ENCODE measurements around the gene TOMT.

Gene TOMT

DNA sequence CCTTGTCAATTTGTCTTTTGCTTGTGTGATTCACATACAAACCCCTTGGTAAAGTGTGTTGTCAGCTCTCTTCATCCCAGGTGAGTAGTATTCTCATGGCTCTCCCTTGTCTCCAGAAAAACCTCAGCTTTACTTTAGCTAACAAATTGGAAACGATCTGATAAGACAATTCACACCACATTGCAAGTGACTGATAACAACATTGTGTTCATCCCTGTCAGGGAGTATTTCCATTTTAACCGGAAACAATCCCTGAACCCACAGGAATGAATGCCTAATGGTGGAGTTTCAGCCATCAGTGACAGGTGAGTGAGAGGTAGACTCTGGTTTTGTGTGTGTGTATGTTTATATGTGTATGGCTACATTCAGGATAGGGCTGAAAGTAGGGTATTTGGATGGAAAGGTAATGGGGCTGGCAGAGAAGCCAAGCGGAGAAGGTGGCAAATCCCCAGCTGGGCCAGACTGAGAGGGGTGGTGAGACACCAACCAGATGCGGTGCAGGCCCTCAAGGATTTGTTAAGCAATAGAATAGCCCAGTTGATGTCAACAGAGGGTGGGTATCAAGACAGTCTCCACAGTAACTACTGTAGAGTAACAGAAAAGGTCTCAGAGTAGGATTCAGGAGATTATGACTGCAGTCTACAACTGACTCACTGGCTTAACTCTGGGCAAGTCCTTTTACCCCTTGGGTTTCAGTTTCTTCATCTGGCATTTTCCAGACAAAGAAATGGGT lies 17.5 kb upstream of the TOMT start:
- DNase-seq = no peak

DNA sequence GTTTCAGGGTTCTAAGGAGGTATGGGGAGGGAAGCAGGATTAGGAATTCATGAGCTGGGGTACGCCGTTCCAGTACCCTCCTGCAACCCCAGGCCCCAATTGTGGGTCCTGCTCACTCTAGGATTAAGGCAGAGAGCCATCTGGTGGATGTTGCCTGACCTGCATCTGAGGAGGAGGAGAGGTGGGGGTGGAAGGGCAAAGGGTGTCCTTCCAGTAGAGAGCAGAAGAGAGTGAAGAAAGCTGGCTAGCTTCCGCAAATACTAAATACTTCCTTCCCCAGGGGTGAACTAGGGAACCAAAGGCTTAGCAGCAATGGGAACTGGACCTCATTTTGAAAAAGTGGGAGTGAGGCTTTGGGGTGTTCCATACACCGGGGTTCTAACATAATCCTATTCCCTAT lies 14.4 kb upstream of the TOMT start:
- peak; percentile 76 for DNase-seq

DNA sequence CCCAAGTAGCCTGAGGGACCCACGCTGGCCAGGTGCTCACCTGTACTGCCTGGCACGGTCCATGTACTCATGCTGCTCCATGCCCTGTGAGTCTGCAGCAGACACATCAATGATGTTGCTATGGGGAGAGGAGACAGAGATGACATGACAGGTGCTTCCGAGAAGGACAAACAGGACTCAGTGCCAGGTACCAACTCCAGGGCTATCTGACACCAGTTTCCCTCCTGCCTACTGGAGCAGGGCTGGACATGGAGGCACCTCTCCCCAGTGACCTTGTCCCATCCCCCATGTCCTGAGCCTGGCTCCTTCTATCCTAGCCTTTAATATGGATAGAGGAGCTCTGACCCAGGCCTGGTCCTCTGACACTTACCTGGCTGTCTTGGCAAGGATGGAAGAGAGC lies 7.0 kb upstream of the TOMT start:
- no peak for DNase-seq

DNA sequence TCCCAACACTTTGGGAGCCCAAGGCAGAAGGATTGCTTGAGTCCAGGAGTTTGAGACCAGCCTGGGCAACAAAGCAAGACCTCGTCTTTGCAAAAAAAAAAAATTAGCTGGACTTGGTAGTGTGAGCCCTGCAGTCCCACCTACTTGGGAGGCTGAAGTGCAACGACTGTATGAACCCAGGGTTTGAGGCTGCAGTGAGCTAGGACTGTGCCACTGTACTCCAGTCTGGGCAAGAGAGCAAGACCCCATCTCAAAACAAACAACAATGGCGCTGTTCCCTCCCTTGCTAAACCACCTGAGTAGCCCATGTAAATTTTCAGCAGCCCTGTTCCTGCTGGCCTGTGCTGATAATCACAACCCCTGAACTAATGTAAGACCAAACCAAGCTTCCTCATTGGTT lies 5.7 kb upstream of the TOMT start:
- no peak for DNase-seq

DNA sequence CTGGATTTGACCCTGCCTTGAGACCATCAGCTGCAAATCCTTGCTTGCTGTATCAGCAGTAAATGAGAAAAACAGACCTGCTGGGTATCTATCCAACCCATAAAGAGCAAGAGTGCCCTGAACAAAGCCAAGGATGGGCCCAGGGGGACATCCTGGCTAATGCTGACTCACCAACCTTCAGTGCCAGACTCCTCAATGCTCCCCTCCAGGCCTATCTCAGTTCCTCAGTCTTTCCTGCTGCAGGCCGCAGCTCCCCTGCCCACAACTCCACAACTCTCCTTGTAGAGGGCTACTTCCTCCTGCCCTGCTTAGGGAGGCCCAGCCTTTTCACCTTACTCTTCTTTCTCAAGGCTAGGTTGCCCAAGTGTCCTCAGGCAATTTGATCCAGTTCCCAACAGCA lies 5.3 kb upstream of the TOMT start:
- no peak for DNase-seq

DNA sequence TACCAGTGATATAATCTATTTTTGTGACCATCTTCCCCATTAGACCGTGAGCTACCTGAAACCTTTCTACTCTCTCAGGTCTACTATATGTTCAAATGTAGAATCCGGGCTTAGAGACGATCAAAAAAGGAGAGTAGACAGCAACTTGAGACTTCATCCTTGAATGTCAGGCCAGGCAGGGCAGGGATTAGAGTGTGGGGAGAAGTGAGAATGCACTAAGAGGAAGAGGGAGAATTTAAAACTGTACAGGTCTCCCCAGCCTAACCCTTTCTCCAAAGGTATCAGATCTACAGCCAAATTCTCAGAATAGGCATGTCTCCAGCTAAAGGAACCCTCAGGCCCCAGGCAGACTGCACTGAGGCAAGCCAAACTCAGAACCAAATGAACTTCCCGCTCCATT lies 3.6 kb upstream of the TOMT start:
- no peak for DNase-seq

DNA sequence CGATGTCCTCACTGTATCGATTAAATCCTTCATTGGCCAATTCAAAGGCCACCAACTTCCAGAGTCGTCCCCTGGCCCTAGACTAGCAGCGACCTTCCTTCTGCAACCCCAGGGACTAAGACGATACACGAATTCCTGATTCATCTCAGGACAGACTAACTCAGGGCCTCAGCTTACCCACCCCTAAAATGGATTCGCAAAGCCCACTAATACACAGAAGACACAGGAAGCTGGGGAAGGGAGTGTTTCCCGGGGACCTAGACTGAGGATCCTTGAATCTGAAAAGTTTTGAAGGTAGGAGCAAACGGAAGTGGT lies 3.1 kb upstream of the TOMT start:
- DNase-seq = no peak

DNA sequence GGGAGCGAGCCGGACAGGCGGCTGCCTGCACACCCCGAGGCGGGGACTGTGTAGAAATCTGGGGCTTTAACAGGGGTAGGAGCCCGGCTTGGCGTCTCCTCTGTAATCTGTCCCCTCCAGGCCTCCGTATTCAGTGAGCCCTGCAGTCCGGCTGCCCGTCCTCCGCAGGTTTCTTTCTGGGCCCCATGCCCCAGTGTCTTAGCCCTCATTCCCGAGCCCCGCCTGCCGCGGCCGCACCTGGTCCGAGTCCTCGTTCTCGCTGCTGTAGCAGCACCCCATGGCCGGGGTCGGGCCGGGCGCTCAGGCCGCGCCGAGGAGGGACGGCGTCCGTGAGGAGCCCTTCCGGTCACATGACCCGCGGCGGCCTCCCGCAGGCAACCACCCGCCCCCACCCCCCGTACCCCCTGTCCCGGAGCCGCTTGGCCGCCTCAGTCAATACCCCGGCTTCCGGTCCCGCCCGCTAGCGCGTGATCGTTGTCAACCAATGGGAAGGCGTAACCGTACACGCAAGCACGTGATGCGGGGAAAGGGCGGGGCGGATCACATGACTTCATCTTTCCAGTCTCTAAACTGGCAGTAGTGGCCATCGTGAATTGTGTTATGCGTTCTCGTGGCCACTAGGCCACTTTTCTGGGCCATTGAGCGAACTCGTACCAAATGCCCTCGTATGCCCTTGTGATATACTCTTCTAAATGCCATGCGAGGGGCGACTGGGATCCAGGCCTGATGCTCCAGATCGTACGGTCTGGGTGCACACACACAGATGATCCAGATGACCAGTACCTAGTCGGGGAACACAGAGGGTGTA lies 2.6 kb upstream of the TOMT start, which contains the start of gene LAMTOR1:
TSS of gene LAMTOR1 (minus strand) at position 352 of the 808 bp plus-strand sequence. CDS start at position 279, 73 bp downstream.
- peak; percentile 98 for DNase-seq

DNA sequence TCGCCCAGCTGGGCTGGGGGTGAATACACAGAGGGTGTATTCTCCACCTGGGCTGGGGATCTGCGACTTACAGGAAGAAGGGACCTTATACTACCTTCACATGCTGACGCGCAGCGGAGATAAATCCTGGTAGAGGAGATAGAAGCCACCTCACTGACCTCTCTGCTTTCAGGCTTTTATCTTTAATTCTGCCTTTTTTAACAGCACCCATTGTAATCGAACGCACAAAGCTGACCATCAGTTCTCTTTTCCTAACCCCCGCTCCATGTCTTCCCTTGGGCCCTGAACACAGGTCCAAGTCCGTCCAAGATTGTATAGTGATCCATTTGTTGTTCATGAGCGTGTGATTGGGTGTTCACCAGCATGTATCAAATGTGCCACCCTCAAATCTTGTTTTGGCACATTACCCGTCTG lies 2.0 kb upstream of the TOMT start:
- no peak for DNase-seq

DNA sequence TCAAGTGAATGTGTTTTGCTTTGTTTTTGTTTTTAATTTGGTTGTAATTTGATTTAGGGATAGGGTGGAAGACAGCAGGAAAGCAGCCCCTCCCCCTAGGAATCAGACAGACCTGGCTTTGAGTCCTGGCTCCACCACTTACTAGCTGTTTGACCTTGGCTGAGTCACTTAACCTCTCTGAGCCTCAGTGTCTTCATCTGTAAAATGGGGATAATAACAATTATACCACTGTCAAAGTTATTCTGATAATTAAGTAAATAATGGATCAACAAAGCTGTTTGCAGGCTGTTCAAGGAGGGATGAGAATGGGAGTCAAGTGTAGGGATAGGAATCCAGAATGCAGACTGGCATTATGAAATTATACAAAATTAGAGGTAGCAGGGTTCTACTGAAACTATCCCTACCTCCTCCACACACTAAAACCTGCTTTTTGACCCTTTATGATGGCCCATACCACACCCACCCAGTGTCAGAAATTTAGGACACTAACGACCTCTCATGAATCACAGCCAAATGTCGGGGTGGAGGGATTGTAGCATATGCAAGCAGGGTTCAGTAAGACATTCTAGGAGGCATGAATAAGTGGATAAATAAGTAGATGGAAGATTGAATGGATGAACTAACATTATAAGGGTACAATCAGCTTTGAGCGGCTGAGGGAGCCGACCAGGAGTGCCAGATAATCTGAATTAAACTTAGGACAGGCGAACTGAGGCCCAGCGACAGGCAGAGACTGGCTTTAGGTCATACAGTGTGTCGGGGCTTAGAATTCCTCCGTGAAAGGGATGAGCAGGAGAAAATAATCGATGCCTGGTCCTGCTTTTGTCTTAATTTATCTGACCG lies 5.8 kb downstream of the TOMT start:
- DNase-seq = no peak

DNA sequence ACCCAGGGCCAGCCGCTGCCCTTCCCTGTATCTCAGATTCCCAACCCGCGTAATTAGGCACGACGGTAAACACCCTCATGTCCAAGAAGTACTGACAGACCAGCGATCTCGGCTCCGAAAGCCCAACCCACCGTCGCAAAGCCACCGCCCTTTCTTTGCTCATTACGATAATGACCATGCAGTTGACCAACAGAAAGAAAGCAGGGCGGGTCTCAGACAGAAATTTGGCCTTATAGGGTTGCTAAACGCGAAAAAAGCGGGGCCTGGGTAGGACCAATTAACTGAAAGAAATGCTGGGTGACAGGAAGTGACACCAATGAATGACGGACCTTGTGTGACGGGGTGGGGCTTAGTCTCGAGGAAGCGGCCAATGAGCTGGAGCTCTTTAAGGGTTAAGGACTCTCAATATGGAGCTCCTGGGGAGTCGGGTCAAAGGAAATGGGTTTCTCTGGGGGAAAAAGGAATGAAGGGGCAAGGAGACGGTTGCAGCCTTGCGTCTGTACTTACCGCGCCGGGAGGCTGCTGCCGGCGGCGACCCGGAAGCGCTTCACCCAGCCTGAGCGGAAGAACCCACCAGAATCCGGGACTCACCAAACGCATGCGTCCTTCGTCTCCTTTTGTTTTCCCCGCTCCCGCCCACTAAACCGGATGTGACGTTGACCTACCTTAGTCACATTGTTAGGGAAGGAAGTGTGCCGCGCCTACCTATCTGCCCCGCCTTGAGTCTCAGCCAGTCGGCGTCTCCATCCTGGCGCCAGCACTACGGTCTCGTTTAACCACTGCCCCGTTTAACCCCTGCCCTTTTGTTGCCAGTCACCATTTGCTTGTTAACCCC lies 6.6 kb downstream of the TOMT start, which contains the start of gene ANAPC15:
TSS of gene ANAPC15 (minus strand) at position 553 of the 835 bp plus-strand sequence. CDS start 1,419 bp downstream, outside the sequence.
- peak; percentile 99 for DNase-seq

DNA sequence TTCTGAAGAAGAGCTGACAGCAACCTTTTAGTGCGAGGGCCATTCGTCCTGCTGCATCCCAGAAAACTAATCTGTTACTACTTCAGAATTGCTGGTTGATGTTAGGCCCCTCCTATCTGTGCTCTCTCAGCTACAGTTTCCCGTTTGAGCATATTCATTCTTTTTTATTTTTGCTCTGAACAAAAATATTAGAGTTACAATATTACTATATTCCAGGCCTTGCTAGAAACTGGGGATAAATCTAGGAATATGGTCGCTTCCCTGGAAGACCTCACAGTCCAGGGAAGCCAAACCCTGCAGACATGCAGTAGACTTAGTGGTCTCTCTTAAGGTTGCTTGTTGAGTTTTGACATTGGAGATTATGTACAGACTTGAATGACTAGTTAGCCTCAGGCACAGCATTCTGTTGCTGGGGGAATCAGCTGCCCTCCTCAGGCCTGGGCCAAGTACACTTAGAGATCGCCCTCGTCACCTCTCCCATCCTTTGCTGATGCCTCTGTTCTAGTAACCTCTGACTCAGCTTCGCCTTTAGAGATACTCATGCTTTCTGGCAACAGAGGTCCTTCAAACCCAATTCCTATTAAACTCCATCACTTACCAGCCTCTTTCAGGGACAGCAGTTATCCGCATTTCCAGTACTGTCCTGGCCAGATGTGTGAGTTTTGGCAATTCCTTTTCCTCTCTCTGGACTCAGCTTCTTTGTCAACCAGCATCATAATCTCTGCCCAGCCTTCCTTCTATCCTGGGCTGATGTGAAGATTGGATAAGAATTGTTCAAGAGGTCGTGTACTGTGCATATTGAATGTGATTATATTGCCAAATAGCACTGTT lies 7.5 kb downstream of the TOMT start:
- DNase-seq = no peak

DNA sequence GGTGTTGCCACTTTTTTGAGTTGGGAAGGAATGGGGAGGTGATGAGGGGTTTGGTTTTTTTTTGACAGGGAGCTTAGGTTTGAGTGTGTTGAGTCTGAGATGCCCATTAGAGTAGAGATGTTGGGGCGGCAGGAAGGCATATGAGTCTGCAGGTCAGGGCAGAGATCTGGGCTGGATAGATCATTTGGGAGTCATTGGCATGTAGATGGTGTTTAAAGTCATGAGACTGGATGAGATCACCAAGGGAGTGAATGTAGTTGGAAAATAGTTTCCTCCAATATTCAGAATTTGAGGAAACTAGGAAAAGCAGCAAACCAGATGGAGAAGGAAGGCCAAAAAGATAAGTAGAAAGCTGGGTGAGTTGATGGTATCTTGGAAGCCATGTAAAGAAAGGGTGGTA lies 8.8 kb downstream of the TOMT start:
- DNase-seq = no peak

DNA sequence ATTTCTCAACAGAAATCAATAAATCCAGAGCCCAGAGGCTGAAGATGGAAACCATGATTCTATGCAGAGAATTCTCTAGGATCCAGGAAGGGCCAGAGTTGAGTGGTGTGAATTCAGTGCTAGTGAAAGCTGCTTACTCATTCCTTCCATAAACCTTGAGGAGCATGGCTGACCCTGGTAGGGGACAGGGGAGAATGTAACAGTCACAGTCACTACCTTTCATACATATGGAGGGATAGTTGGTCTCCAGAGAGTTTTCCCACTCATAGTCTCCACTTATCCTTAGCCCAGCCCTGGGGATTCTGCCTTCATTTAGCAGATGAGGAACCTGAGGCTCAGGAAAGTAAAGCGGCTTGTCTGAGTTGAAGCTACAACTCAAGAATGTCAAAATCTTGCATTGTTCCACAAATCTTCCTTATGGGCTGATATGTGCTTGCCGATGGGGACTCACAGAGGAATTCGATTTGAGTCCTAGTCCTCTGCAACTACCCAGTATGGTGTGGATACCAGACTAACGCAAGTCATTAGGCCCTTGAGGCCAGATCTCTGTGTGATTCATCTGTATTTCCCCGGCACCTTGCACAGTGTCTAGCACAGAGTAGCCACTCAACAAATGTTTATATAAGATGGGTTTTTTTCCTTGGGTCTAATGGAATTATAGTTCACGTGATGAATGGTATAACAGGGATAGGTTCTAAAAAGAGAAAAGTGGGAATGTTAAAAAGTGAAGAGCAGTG lies 10.5 kb downstream of the TOMT start:
- no peak for DNase-seq

DNA sequence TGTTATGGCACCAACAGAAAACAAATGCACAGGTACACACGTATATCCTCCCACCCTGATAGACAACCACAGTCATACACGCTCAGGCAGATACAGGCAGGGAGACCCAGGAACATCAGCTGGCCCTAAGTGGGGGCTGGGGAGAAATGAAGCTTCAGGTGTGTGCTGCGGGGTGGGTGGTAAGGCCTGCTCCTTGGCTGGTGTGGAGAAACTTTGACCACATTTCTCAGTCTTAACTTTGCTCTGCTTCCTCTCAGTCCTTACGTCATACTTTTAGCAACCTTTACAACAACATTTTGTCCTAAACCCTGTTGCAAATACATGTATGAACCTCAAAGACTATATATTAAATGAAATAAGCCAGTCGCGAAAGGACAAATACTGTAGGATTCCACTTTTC lies 13.5 kb downstream of the TOMT start:
- DNase-seq = no peak

DNA sequence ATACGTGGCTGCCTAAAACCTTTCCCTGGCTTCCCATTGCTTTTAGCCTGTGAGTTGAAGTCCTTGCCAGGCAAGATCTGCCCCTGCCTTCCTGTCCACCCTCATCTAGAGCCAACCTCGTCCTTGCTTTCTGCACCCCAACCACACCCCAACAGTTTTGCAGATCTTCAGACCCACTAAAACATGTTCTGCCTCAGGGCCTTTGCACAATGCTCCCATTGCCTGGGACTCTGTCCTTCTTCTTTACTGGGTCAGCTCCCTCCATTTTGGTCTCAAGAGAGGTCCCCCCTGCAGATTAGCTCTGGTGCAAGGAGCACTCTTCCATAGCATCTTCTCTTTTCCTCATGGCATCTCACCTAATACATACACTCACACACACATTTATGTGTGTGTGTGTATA lies 15.2 kb downstream of the TOMT start:
- no peak for DNase-seq

DNA sequence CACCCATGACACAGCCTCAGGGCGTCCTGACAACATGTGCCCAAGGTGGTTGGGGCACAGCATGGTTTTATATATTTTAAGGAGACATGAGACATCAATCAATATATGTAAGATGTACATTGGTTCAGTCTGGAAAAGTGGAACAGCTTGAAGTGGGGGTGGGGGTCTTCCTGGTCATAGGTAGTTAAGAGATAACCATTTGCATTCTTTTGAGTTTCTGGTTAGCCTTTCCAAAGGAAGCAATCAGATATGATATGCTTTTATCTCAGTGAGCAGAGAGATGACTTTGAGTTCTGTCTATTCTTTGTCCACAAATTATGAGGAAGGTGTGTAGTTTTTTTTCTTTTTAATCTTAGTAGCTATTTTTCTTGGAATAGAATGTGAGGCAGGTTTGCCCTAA lies 16.9 kb downstream of the TOMT start:
- no peak for DNase-seq

DNA sequence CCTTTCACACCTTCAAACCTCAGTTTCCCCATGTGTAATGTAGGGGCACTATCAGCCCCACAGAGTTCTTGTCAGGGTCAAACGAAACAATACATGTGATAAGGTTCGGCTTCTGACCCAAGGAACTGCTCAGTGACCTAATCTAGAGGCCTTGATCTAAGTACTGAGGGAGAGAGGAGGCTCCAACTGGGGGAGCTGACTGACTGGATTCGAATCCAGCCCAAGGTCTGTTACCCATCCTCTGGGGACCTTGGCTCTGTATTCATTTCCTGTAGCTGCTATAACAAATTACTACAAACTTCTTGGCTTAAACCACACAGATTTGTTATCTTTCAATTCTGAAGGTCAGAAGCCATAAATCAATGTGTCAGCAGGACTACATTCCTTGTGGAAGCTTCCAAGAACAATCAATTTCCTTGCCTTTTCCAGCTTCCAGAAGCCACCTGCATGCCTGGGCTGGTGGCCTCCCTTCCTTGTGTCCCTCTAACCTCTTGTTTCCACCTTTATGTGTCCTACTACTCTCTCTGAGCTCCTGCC lies 17.5 kb downstream of the TOMT start:
- DNase-seq = no peak

DNA sequence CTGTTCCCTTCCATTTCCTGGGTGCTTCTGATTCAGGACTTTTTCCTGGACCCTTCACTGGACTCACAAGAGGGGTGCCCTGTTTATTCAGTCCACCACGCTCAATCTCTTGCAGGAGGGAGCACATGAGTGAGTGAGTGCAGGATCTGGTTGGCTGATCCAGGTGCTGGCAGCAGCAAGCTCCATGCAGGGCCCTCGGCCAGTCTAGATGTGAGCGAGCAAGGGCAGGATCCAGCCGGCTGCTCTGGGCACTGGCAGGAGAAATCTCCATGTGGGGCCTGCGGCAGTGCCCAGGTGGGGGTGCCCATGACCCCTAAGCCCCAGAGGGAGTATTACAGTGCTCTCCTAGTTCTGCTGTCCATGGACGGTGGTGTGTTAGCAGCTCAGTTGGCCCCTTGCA lies 18.3 kb downstream of the TOMT start:
- no peak for DNase-seq

DNA sequence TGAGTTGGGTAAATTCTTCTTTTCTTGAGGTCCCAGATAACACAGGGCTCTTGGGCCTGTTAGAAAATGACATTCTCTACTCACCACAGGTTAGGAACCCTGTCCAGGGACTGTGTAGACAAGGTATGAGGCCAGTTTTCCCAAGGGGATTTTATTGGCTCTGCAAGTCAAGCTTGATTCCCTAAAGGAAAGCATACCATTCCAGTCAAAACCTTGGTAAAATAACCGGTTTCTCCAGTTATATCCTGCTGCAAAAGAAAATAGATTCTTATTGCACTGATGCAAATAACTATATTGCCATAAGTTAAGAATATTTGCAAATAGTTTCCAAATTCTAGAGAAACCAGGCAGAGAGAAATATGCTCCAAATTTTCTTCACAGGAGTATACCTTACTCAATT lies 20.2 kb downstream of the TOMT start:
- no peak for DNase-seq

DNA sequence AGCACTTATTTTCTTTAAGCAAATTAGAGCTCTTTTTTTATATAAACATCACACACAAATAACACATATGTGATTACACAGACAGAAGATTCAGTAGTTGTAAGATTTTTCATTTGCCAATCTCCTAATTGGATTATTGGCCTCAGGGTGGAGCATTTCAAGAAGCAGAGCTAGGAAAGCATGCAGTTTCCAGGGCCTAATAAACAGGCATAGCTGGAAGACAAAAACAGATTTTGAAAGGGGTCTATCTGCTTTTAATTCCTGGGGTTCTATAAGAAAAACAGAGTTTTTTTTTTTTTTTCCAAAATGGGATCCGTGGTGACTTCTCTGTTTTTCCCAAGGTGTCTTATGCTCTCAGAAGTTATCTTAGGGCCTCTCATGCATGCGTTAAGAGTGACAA lies 22.2 kb downstream of the TOMT start:
- no peak for DNase-seq
